Measurements from ENCODE around the gene CORO1C.
"Not testable (repeated sequence)": the region's sequence is repeated elsewhere in the genome, so short reads cannot be mapped to it uniquely, and the experiment has no call there.

The CORO1C gene

GRCh38 chr12:108622421-108622820, 108.9 kb downstream of the CORO1C start:
- Mint-ChIP-seq H3K4me1 (ENCODE audit: low read depth) (peaks cover 35% of the 10 kb centered on the region), H3K9me3 (no peaks in the 10 kb centered on the region), H3K27me3 (ENCODE audit: low read depth) (no peaks in the 10 kb centered on the region), H3K27ac (peak overlapping the region; percentile 95), H3K4me3 (peak overlapping the region; percentile 18), H3K36me3 (ENCODE audit: low read depth) (peaks cover 69% of the 10 kb centered on the region)
- DNase-seq (ENCODE audit: low spot score), result no peak

- Mint-ChIP-seq H3K4me1 (ENCODE audit: low read depth) (peaks cover 42% of the 10 kb centered on the region), H3K4me3 (no peak overlapping the region), H3K36me3 (ENCODE audit: low read depth) (peaks cover 75% of the 10 kb centered on the region), H3K9me3 (peaks cover 6% of the 10 kb centered on the region), H3K27ac (peak overlapping the region; percentile 18), H3K27me3 (ENCODE audit: low read depth) (no peaks in the 10 kb centered on the region)
- DNase-seq (ENCODE audit: low spot score), result no peak
Measured at GRCh38 chr12:108621161-108621560, 110.2 kb downstream of the CORO1C start.

GRCh38 chr12:108620236-108620879, 111.0 kb downstream of the CORO1C start:
- Mint-ChIP-seq H3K27me3 (ENCODE audit: low read depth) (no peaks in the 10 kb centered on the region), H3K4me3 (no peak overlapping the region), H3K4me1 (ENCODE audit: low read depth) (peaks cover 38% of the 10 kb centered on the region), H3K36me3 (ENCODE audit: low read depth) (peaks cover 75% of the 10 kb centered on the region), H3K9me3 (peaks cover 12% of the 10 kb centered on the region), H3K27ac (no peak overlapping the region)
- DNase-seq (ENCODE audit: low spot score), result no peak

- Mint-ChIP-seq H3K4me3 (no peak overlapping the region), H3K27ac (no peak overlapping the region)
Measured at GRCh38 chr12:108619369-108620160, 111.8 kb downstream of the CORO1C start.

GRCh38 chr12:108618953-108619274, 112.4 kb downstream of the CORO1C start:
- H3K4me1 Mint-ChIP-seq (ENCODE audit: low read depth), result peaks cover 37% of the 10 kb centered on the region
- H3K36me3 Mint-ChIP-seq (ENCODE audit: low read depth), result peaks cover 72% of the 10 kb centered on the region
- not testable (repeated sequence) for DNase-seq (ENCODE audit: low spot score); H3K4me3 Mint-ChIP-seq; H3K27me3 Mint-ChIP-seq (ENCODE audit: low read depth)
- peaks cover 12% of the 10 kb centered on the region for H3K9me3 Mint-ChIP-seq
- H3K27ac Mint-ChIP-seq, result peak overlapping the region; percentile 84

More at GRCh38 chr12:108619369-108620160, 111.8 kb downstream of the CORO1C start:
- DNase-seq (ENCODE audit: low spot score), result no peak
- peaks cover 35% of the 10 kb centered on the region for H3K4me1 Mint-ChIP-seq (ENCODE audit: low read depth)
- no peaks in the 10 kb centered on the region for H3K27me3 Mint-ChIP-seq (ENCODE audit: low read depth)
- H3K9me3 Mint-ChIP-seq, result peaks cover 12% of the 10 kb centered on the region
- peaks cover 73% of the 10 kb centered on the region for H3K36me3 Mint-ChIP-seq (ENCODE audit: low read depth)

GRCh38 chr12:108618079-108618952, 113.0 kb downstream of the CORO1C start:
- peak; percentile 74 for DNase-seq (ENCODE audit: low spot score)
- H3K9me3 Mint-ChIP-seq, result peaks cover 12% of the 10 kb centered on the region
- peak overlapping the region; percentile 84 for H3K27ac Mint-ChIP-seq
- peaks cover 36% of the 10 kb centered on the region for H3K4me1 Mint-ChIP-seq (ENCODE audit: low read depth)
- H3K36me3 Mint-ChIP-seq (ENCODE audit: low read depth), result peaks cover 67% of the 10 kb centered on the region
- peak overlapping the region; percentile 3 for H3K4me3 Mint-ChIP-seq
- no peaks in the 10 kb centered on the region for H3K27me3 Mint-ChIP-seq (ENCODE audit: low read depth)

GRCh38 chr12:108616941-108617858, 114.1 kb downstream of the CORO1C start:
- DNase-seq (ENCODE audit: low spot score), result peak; percentile 90
- Mint-ChIP-seq H3K27me3 (ENCODE audit: low read depth) (no peaks in the 10 kb centered on the region), H3K27ac (peak overlapping the region; percentile 85), H3K4me3 (peak overlapping the region; percentile 59), H3K36me3 (ENCODE audit: low read depth) (peaks cover 55% of the 10 kb centered on the region), H3K9me3 (peaks cover 12% of the 10 kb centered on the region), H3K4me1 (ENCODE audit: low read depth) (peaks cover 32% of the 10 kb centered on the region)

GRCh38 chr12:108616359-108616758, 115.0 kb downstream of the CORO1C start:
- H3K9me3 Mint-ChIP-seq, result peaks cover 12% of the 10 kb centered on the region
- no peak overlapping the region for H3K4me3 Mint-ChIP-seq

GRCh38 chr12:108615918-108616317, 115.4 kb downstream of the CORO1C start:
- H3K27ac Mint-ChIP-seq, result no peak overlapping the region
- H3K4me3 Mint-ChIP-seq, result no peak overlapping the region
- peaks cover 43% of the 10 kb centered on the region for H3K36me3 Mint-ChIP-seq (ENCODE audit: low read depth)
- DNase-seq (ENCODE audit: low spot score), result no peak
- H3K9me3 Mint-ChIP-seq, result peaks cover 12% of the 10 kb centered on the region
- peaks cover 27% of the 10 kb centered on the region for H3K4me1 Mint-ChIP-seq (ENCODE audit: low read depth)
- H3K27me3 Mint-ChIP-seq (ENCODE audit: low read depth), result no peaks in the 10 kb centered on the region

More at GRCh38 chr12:108616359-108616758, 115.0 kb downstream of the CORO1C start:
- peaks cover 47% of the 10 kb centered on the region for H3K36me3 Mint-ChIP-seq (ENCODE audit: low read depth)
- H3K27ac Mint-ChIP-seq, result peak overlapping the region; percentile 34
- no peaks in the 10 kb centered on the region for H3K27me3 Mint-ChIP-seq (ENCODE audit: low read depth)
- no peak for DNase-seq (ENCODE audit: low spot score)
- H3K4me1 Mint-ChIP-seq (ENCODE audit: low read depth), result peaks cover 31% of the 10 kb centered on the region

- no peak for DNase-seq (ENCODE audit: low spot score)
- Mint-ChIP-seq H3K36me3 (ENCODE audit: low read depth) (peaks cover 36% of the 10 kb centered on the region), H3K27ac (peak overlapping the region; percentile 34), H3K9me3 (peaks cover 12% of the 10 kb centered on the region), H3K4me3 (no peak overlapping the region), H3K4me1 (ENCODE audit: low read depth) (peaks cover 25% of the 10 kb centered on the region), H3K27me3 (ENCODE audit: low read depth) (no peaks in the 10 kb centered on the region)
Measured at GRCh38 chr12:108614639-108615038, 116.7 kb downstream of the CORO1C start.

- Mint-ChIP-seq H3K4me1 (ENCODE audit: low read depth) (peaks cover 25% of the 10 kb centered on the region), H3K4me3 (no peak overlapping the region), H3K27me3 (ENCODE audit: low read depth) (no peaks in the 10 kb centered on the region), H3K27ac (peak overlapping the region; percentile 34), H3K36me3 (ENCODE audit: low read depth) (peaks cover 34% of the 10 kb centered on the region), H3K9me3 (peaks cover 12% of the 10 kb centered on the region)
- no peak for DNase-seq (ENCODE audit: low spot score)
Measured at GRCh38 chr12:108614041-108614440, 117.3 kb downstream of the CORO1C start.

GRCh38 chr12:108613548-108613947, 117.8 kb downstream of the CORO1C start:
- DNase-seq (ENCODE audit: low spot score), result no peak
- Mint-ChIP-seq H3K4me1 (ENCODE audit: low read depth) (peaks cover 21% of the 10 kb centered on the region), H3K4me3 (no peak overlapping the region), H3K9me3 (peaks cover 12% of the 10 kb centered on the region), H3K27me3 (ENCODE audit: low read depth) (no peaks in the 10 kb centered on the region), H3K27ac (no peak overlapping the region), H3K36me3 (ENCODE audit: low read depth) (peaks cover 33% of the 10 kb centered on the region)

GRCh38 chr12:108612788-108613282, 118.5 kb downstream of the CORO1C start:
- peaks cover 12% of the 10 kb centered on the region for H3K9me3 Mint-ChIP-seq
- DNase-seq (ENCODE audit: low spot score), result no peak
- no peak overlapping the region for H3K27ac Mint-ChIP-seq
- H3K4me3 Mint-ChIP-seq, result no peak overlapping the region
- H3K4me1 Mint-ChIP-seq (ENCODE audit: low read depth), result peaks cover 17% of the 10 kb centered on the region
- peaks cover 2% of the 10 kb centered on the region for H3K27me3 Mint-ChIP-seq (ENCODE audit: low read depth)
- peaks cover 28% of the 10 kb centered on the region for H3K36me3 Mint-ChIP-seq (ENCODE audit: low read depth)

Data from T-helper 2 cell treated with Interferon-gamma antibody and Interleukin-4, amounts not matched to agents 5 μg/mL and 100 μg/mL, for 36 hours (primary cell).